HG02610 (cell line): ENCODE data around the gene TMEM72.
"Not testable (repeated sequence)": the region's sequence is repeated elsewhere in the genome, so short reads cannot be mapped to it uniquely, and the experiment has no call there.

Experiments
- ATAC-seq: cut with Tn5 transposase; IDR thresholded peaks from one replicate; pipeline ENCODE4 v1.9.1; 2021; ENCODE audit warnings: mild to moderate bottlenecking, moderate library complexity; ENCODE audit not compliant: unreplicated experiment

TMEM72 gene

DNA sequence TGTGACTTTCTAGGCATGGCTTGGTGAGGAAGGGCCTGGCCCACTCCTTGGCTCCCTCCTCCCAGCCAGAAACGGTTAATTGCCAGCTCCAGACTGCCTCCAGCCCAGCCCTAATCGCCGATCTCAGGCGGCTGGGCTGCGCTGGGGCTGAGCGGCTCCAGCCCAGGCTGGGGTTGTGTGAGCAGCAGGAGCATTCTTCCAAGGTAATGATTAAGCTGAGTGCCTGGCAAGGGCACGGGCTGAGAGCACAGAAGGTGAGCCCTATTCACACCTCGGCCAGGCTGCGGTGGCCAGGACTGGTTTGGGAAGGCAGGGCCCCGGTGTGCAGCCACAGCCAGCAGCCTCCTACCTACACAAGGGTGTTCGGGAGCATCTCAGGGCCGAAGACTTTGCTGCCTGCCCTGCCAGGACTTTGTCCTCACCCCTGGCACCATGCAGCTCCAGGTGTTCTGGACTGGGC, at the start of gene TMEM72:
Gene TMEM72 (plus strand): TSS at position 257 of the 460 bp plus-strand sequence. CDS start 176 bp downstream, at position 433.
- ATAC-seq = no peak

DNA sequence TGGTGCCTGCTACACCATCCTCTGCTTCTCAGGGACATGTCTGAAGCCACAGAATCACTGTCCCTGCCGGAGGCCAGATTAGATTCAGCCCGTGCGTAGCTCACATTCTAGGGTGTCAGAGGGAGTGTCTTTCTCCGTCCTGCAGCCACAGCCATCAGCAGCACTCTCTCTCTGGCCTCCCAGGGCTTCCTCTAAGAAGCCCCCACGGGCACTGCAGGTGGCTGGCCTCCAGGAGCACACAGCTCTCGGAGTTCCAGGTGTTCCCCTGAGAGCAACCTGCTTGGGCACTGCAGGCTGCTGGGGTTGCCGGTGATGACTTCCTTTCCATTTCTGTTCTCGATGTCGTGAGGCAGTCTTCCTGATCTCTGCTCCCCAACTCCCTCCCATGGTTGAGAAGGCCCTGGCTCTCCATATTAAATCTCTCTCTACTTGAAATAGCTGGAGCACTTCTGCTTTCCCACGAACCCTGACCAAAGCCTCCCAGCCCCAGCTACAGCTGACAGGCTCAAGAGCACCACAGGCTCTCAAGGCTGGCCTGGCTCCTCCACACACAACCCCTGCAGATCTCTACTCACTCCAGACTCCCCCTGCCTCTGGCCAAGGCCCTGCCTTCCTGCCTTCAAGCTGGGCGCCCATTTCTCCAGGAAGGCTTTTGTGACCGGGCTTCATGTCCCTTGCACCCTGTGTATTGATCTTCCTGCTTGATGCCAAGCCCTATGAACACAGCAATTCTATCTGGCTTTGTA, 49.0 kb upstream of the TMEM72 start:
- no peak for ATAC-seq

DNA sequence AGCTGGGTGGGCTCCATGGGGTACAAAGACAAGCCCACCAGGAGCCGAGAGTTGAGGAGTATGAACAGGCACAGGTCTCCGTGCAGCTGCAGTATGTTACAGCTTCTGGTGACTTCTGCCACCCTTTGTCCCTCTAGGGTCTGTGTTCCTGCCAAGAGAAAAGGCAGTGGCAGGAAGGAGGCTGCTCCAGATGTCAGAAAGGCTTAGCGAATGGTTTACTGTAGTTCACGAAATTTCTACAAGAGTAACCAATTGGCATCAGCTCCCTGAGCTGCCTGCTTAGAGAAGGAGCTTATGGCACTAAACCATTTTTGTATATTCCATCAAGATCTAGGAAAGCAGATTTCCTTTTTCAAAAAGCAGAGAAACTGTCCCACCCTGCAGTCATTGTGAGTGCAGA, 48.2 kb upstream of the TMEM72 start:
- no peak for ATAC-seq

DNA sequence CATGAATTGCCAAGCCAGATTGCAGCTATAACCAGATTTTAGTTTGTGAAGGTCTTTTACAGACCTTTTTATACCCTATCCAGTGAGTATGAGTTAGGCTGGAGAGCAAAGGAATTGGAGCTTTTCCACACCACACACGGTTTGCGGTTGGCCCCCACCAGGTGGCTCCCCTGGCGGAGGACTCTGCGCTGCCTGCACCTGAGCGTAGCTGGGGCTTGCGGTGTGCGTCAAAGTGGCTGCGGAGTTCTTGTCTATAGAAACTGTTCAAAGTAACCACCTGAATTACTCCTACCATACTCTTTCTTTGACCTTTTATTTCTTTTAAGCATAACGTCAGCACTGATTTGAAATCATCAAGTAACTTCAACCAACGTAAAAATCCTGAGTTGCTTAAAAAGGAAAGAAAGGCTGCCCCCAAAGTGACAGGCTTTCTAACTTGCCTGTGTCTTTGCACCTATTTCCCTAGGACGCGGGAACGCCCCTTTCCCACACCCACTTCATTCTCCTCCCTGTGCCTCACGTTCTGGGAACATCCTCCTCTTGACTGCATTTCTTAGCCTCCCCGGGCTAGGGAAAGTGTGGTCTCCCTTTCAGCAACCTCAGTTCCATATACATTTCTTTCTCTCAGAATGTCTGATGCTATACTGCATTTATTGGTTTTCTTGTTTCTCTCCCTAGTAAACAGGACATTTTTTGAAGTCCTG, 47.6 kb upstream of the TMEM72 start:
- ATAC-seq = no peak

DNA sequence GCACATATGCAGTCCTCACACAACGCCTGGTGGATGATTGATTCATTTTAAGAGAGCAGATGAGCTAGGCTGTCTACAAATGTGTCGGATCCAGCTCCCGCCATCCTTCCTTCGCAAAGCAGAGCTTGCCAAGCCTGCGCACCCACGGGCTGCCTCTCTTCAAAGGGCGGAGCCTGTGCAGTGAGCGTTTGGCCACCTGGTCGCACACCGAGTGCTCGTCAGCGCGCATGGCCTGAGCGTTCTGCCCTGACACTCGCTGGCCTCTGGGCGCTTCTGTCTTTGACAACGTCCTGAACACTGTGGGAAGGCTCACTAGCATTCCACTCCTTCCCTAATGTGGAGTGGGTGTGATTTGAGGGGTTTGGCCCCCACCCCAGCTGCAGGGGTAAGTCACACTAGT, 47.1 kb upstream of the TMEM72 start:
- no peak for ATAC-seq

DNA sequence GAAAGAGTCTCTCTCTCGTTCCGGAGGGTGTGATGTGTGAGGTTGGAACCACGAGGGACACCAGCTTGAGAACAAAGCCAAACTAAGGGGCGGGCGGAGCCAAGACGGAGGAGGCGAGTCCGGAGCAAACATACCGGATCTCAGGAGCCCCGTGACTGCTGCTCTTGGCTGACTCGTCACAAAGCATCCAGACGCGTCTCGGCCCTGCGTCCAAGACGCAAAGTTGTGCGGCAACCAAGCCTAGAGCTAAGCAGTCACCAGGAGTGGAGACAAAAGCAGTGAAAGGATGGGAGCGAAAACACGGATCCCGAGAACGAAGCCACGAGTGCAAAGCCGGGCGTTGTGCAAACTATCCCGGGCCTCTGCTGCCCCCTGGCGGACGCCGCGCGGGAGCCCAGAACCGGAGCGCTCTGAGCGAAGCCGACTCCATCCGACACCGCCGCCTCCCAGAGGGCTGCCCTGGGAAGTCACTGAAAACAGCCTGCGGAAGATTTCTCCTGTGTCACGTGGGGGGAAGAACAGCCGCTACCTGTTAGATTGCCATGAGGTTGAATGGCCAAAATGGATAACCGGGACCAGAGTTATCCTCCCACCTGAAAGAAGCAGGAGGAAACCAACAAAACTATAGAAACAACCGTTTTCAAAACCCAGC, 46.4 kb upstream of the TMEM72 start:
- ATAC-seq = peak; percentile 83

DNA sequence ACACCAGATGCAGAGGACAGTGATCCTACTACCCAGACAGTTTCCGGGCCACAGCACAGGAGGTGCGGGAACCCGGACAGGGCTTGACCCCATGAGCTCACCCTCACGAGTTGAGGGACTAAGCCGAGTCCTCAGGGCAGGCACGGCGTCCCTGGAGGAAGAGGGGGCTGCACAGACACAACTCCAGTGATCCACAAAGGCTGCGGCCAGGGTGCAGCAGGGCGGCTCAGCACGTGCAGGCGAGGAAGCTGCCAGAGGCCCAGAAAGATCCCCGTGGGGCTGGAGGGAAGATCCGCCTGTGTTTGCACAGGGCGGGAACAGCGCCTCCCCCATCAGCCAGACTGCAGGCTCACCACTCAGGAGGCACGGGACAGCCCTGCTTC, 45.9 kb upstream of the TMEM72 start:
- ATAC-seq = no peak

DNA sequence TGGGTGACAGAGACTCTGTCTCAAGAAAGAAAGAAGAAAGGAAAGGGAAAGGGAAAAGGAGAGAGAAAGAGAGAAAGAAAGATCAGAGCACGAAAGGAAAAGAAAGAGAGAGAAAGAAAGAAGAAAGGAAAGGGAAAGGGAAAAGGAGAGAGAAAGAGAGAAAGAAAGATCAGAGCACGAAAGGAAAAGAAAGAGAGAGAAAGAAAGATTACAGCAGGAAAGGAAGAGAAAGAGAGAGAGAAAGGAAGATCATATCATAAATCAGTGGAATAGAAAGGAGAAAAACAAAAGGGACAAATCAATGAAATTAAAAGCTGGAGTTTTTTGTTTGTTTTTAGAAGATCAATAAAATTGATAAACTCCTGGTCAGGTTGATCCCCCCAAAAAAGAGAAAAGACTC, 44.8 kb upstream of the TMEM72 start:
- ATAC-seq = not testable (repeated sequence)

DNA sequence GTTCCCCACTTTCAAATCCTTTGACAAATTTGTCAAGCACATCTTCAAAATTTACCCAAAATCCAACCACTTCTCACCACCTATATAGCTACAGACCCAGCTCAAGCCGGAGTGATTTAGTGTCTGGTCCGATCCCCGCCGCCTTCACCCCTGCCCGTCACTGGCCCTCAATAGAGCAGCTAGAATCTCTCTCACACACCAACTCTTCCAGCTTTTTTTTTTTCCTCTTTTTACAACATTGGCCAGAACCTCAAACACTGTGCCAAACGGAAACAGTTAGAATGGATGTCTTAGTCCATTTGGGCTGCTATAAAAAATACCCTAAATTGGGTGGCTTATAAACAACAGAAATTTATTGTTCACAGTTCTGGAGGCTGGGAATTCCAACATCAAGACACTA, 41.1 kb upstream of the TMEM72 start:
- ATAC-seq = no peak

DNA sequence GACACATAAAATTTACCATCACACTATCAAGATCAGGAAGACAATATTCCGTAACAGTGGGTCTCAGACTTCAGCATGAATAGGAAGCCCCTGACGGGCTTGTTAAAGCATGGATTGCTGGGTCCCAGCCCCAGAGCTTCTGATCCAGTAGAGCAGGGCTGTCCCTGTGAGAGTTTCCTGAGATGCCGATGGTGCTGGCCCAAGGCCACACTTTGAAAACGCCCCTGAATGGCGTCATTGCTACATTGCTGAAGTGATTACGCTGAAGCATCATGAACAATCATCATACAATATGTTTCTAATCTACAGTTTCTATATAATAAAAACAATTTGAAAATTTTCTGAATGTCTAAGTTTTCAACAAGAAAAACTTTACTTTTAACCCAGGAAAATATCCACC, 38.0 kb upstream of the TMEM72 start:
- ATAC-seq = no peak

DNA sequence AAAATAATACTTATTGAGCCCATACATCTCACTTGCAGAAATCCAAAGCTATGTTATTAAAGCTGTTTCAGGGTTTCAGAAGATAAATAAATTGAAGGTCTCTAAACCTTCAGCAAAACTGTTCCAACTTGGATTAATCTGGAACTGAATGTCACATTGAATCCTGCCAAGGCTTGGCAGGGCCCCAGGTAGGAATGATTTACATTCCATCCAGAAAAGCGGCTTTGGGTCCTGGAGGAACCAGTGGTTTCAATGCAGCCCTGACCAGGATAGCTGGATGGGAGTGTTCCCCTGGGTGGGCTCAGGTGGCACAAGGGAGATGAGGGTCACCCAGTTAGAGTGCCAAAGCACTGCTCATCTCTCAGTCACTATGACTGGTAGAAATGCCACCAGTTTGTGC, 37.0 kb upstream of the TMEM72 start:
- ATAC-seq = no peak

DNA sequence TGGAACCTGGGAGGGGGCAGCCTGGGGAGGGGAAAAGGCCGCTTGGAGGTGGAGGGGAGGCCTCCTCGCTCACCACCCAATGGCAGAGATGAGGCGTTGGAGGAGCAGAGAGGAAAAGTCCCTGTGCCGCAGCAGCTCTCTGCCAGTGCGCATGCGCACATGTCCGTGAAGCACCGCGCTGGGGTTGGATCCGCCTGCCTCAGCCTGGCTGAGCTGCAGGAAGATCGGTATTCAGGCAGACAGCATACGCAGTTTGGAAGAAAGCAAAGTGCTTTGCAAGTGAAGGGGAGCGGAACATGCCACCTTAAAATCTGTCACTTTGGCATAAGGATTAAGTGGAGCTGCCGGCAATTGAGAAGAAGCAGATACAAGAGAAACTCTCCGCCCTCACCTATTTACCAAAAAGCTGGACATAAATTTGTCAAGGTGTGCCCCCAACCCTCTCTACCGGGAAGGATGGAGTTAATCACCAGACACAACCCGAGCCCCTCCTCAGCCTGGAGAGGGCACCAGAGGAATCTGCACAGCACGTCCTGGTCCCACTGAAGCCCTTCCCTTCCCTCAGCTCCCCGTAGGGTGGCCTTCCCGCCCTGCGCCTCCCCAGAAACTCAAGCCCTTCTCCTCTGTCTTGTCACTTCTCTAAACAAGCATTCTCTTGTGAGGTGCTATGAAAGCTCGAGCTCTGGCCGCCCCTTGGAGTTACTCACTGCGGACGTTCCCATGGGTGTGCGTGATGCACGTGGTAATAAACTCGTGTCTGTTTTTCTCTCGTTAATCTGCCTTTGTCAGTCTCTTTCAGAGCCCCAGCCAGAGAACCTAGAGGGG, 32.2 kb upstream of the TMEM72 start:
- ATAC-seq = peak; percentile 86

DNA sequence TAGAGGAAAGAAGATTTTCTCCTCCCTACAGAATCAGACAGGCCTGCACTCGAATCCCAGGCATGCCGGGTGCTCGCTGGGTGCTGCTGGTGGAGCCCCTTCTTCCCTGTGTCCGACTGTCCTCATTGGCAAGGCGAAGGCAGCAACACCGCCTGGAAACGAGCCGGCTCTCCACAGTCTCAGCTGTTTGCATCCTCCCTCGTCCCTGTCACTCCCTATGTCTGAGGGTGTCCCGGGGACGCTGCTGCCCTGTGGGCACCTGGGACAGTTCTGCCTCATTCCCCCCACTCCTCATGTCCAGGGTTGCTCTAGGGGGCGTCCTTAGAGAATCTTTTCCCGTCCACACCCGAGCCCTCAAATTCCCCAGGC, 31.6 kb upstream of the TMEM72 start:
- no peak for ATAC-seq

DNA sequence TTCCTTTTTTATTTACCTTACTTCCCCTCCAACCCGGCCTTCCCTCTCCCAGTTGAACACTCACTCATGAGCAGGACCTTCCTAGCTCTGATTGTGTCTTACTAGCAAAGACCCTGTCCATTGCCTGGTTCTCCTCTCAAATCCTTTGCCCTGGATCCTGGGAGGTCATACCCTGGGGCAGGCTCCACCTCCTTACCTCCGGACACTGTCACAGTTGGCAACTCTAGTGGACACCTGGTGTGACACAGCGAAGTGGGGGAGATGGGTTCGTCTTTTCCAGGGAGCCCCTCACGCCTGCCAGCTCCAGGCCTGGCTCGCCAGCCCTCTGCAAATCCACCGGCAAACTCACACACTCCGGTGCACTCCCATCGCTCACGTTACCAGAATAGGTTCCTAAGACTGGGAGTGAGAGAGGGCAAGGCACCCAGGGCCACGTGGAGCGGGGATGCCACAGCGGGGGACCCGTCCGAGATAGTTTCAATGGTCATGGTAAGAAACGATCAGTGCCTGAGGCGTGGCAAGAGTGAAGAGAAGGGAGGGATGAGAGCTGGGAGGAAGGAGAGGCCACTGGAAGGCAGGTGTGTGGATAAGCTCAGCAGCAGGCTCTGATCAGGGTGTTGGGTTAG, 30.9 kb upstream of the TMEM72 start:
- no peak for ATAC-seq

DNA sequence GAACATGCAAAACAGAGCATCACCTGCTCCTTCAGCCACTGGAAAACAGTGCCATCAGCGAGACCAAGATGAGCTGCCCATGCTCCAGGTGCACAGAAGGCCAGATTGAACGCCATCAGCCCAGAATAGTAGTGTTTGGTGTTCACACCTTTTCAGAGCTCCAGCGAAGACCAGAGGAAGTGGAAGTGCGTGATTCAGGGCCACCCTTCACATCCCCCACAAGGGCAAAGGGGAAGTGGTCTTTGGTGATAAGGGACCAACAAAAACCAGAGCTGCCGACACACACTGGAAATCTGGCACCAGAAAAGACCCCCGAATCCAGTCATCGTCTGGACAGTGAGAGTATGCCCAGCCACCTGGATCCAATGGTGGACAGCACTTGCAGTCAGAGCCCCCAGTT, 29.5 kb upstream of the TMEM72 start:
- no peak for ATAC-seq

DNA sequence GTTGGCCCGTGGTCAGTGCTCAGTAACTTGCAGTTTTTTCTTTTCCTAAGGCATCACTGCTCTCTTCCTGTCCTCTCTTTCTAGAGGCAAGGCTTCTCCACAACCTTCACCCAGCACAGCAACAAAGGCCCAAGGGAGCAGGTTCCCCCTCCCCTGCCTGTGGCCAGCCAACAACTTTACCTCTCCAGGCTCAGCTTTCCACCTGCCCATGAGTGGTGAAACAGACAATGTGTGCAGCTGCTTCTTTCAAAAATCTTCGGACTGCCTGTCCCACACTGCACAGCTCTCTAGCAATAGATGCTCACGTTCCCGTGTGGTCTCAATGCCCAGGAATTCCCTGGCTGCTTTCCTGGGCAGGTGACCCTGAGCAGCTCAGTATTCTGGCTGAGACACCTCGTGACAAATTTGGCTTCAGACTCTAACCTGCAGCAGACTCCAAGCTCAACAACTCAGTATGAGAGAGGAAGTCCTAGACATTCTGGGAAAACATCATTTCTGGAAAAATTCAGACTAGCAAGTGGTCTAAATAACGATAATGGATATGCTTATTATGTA, 28.9 kb upstream of the TMEM72 start:
- ATAC-seq = no peak

DNA sequence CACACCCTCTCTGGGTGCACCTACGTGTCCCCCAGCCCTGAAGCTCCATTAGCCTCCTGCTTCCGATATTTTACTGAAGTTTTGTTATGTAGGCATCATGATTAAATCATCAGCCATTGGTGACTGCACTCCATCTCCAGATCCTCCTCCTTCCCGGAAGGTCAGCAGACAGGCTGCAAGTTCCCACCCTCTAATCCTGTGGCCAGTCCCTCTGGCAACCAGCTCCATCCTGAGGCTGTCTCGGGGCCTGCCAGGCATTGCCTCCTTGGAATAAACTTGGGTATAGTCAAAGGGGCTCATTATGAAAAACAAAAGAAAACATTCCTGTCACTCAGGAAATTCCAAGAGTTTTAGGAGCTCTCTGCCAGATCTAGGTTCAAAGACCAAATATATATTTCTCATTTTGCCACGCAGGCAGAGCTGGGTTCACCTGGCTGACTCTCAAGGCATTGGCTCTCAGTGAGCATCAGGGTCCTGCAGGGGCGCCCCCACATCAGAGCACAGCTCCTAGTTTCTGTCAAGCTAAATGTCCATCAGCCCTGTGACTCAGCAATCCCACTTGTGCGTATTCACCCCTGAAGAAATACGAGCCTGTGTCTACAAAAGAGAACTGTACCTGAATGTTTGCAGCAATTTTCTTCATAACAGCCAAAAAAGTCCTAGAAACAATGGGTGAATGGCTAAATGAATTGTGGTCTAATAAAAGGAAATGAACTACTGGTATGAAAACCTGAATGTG, 27.4 kb upstream of the TMEM72 start:
- no peak for ATAC-seq

DNA sequence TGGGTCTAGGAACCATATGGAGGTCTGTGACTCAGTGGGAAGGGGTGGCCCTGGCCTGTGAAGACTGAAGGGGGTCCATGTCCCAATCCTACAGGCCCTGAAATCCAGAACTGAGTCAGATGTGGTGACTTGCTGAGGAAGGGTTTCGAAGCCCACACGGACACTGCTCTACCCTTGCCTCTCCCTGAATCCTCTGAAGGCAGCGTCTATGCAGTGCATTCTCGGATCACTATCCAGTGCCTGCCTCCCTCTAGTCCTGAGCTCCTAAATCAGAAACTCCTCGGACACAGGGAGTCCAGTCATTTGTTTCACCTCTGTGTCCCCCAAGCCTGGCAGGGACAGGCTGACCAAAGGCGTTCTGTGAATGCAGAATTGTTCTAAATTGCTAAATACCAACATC, 25.4 kb upstream of the TMEM72 start:
- ATAC-seq = no peak

DNA sequence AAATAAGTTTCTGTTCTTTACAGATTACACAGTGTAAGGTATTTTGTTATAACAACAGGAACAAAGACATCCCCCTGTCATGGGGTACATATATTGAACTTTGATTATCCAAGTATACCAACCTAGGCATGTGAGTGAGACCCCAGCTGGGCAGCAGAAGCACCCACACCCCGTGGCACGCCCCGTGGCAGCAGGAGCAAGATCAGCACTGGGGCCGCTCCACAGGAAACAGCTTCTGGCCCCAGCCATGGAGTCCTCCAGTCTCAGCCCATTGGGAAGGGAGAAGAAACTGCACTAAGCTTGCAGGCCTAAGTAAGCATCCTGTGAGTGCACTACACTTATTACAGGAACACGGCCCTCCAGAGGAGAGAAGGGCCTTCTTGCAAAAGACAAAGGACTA, 24.2 kb upstream of the TMEM72 start:
- no peak for ATAC-seq

DNA sequence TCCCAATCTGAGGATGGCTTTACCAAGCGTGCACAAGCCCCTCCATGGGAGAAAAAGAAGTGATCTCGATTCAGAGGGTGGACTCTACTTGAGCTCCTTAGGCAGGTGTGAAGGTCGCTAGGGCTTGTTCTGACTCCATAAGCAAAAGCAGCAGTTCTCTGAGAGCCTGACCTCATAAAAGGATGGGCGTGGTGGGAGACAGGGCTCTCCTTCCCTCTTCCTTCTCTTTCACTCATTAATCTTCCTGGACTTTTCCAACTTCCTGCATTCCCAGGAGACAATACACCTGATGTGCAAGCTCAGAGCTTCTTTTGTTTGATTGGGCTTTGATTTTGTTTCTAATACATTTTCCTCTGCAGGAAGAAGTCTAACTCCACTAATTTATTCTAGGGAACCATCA, 22.3 kb upstream of the TMEM72 start:
- no peak for ATAC-seq
